Activated CD8-positive, alpha-beta memory T cell treated with anti-CD3 and anti-CD28 coated beads, Interleukin-2, amount 10 ng/mL, durations not matched to agents 7 days and 5 days (primary cell): Measurements from ENCODE around the gene CRYL1. TPM values are rescaled to one million over a fixed set of nuclear protein-coding genes. Genes with fewer than 3 reads are reported as not detected.
A peak's percentile ranks its signal among the peaks of the same experiment; 100 is the strongest.

Experiments used
- ATAC-seq: fragments of 150-1000 bp; cut with Tn5 transposase; one replicate; pipeline ENCODE4 v1.10.0; 2021; ENCODE audit warnings: moderate library complexity
- CTCF ChIA-PET: fragments of 350-600 bp; sonication (Branson Sonifier 250); formaldehyde crosslinking; loops from one replicate; lab custom pipeline; 2021; ENCODE audit warnings: antibody characterized with exemption; lab: Charles Lee
- DNase-seq: peaks from one replicate; pipeline ENCODE4 v3.0.0-alpha.2; 2020
- H3K27ac Mint-ChIP-seq: one replicate; pipeline ENCODE4 v1.8.0; 2021; ENCODE audit warnings: mild to moderate bottlenecking, mixed read lengths
- H3K27me3 Mint-ChIP-seq: one replicate; pipeline ENCODE4 v1.8.0; 2021; ENCODE audit warnings: mixed read lengths
- H3K36me3 Mint-ChIP-seq: one replicate; pipeline ENCODE4 v1.8.0; 2021; ENCODE audit warnings: mild to moderate bottlenecking, mixed read lengths
- H3K4me1 Mint-ChIP-seq: one replicate; pipeline ENCODE4 v1.8.0; 2021; ENCODE audit warnings: mixed read lengths
- H3K4me3 Mint-ChIP-seq: one replicate; pipeline ENCODE4 v1.8.0; 2021; ENCODE audit warnings: mild to moderate bottlenecking, moderate library complexity, mixed read lengths
- H3K9me3 Mint-ChIP-seq: one replicate; pipeline ENCODE4 v1.8.0; 2022; ENCODE audit warnings: low read depth, mixed read lengths
- total RNA-seq, 2 experiments: library from RNA; stranded (reverse); gene quantifications; one replicate each; pipeline ENCODE4 v1.2.3, GENCODE V29; 2021

The CRYL1 gene
- total RNA-seq, 2 experiments from 2014 or later: 11.3 to 13.1 TPM

- Mint-ChIP-seq H3K36me3 (peaks cover 4% of the 10 kb centered on the region), H3K27me3 (no peaks in the 10 kb centered on the region), H3K4me3 (no peak overlapping the region), H3K27ac (no peak overlapping the region), H3K9me3 (peaks cover 3% of the 10 kb centered on the region), H3K4me1 (peaks cover 28% of the 10 kb centered on the region)
- ATAC-seq (no peak), DNase-seq (no peak)
- CTCF ChIA-PET: interaction anchor here (1.2 to 1.4 kb wide), 2 partner anchors 10 to 22 kb away, joined by 3 read pairs; no protein-coding TSS in a partner anchor
These were observed 124.1 kb downstream of the CRYL1 start for GRCh38 chr13:20401531-20401930.

DNA sequence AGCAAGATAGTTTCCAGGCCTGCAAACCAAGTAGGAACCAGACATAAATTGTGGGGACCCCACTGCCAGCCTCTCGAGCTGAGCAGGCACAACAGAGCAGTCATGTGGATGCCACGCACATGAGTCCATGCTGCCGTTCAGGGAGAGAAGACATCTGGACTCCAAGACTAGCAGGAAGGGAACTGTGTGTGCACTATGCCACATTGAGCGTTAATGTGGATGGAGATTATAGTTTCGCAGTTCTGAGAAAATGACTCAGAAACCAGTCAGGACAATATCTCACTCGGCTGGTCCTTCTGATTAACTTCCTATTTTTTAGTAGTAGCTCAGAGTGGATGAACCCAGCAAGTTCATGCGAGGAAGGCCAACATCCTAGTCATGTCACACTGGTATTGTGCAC is 124.9 kb downstream of the CRYL1 start:
- no peak overlapping the region for H3K4me3 Mint-ChIP-seq
- H3K36me3 Mint-ChIP-seq: peaks cover 6% of the 10 kb centered on the region
- H3K4me1 Mint-ChIP-seq: peaks cover 26% of the 10 kb centered on the region

GRCh38 chr13:20399961-20400360 is 125.7 kb downstream of the CRYL1 start:
- H3K27ac Mint-ChIP-seq: no peak overlapping the region
- ATAC-seq (no peak), DNase-seq (no peak)
- H3K9me3 Mint-ChIP-seq: peaks cover 4% of the 10 kb centered on the region
- no peaks in the 10 kb centered on the region for H3K27me3 Mint-ChIP-seq
- CTCF ChIA-PET: no interaction called here
- H3K4me3 Mint-ChIP-seq: no peak overlapping the region
- H3K36me3 Mint-ChIP-seq: peaks cover 6% of the 10 kb centered on the region
- peaks cover 26% of the 10 kb centered on the region for H3K4me1 Mint-ChIP-seq

More for the DNA sequence above, 124.9 kb downstream of the CRYL1 start:
- H3K27ac Mint-ChIP-seq: no peak overlapping the region
- no peaks in the 10 kb centered on the region for H3K27me3 Mint-ChIP-seq
- CTCF ChIA-PET: no interaction called here
- ATAC-seq (no peak), DNase-seq (no peak)
- H3K9me3 Mint-ChIP-seq: peaks cover 4% of the 10 kb centered on the region

DNA sequence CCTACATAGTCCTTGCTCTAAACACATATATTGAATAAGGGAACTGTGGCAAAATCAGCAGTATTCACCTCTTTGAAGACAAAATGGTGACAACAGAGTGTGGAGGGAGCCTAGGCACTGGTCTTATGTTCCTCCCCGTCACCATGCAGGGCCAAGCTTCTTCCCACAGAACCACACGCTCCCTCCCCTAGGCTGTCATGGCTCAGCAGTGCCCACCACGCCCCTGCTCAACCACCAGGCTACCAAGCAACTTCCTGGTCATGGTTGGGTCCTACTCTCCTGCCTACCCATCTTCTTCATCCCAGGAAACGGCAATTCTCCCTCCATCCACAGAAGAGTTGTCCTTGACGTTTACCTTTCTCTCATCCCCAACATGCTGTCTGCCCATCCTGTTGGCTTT is 126.1 kb downstream of the CRYL1 start:
- H3K4me1 Mint-ChIP-seq: peaks cover 26% of the 10 kb centered on the region
- H3K27me3 Mint-ChIP-seq: no peaks in the 10 kb centered on the region
- peaks cover 4% of the 10 kb centered on the region for H3K9me3 Mint-ChIP-seq
- peaks cover 6% of the 10 kb centered on the region for H3K36me3 Mint-ChIP-seq
- H3K27ac Mint-ChIP-seq: no peak overlapping the region
- ATAC-seq: no peak
- H3K4me3 Mint-ChIP-seq: no peak overlapping the region
- DNase-seq: no peak
- CTCF ChIA-PET: no interaction called here

DNA sequence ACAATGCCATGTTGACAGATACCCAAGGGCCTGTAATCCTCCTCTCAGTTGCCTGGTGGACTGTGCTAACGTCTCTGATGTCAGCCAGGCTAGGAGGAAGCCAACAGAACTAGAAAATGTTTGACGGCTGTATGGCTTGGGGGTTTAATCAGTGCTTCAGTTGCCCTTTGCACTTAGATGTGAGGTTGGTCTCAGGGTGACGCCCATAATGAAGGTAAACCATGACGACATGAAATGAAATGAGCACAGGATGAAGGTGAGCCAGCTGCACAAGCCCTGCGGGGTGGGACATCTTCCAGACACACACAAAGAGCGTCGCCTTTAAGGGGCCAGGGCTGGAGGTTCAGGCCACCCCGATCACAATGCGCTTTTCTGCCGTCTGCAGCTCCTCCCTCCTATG is 127.2 kb downstream of the CRYL1 start:
- Mint-ChIP-seq H3K9me3 (peaks cover 4% of the 10 kb centered on the region), H3K27ac (no peak overlapping the region), H3K36me3 (peaks cover 6% of the 10 kb centered on the region), H3K4me3 (no peak overlapping the region), H3K27me3 (no peaks in the 10 kb centered on the region), H3K4me1 (peaks cover 26% of the 10 kb centered on the region)
- CTCF ChIA-PET: no interaction called here
- DNase-seq: no peak
- no peak for ATAC-seq

DNA sequence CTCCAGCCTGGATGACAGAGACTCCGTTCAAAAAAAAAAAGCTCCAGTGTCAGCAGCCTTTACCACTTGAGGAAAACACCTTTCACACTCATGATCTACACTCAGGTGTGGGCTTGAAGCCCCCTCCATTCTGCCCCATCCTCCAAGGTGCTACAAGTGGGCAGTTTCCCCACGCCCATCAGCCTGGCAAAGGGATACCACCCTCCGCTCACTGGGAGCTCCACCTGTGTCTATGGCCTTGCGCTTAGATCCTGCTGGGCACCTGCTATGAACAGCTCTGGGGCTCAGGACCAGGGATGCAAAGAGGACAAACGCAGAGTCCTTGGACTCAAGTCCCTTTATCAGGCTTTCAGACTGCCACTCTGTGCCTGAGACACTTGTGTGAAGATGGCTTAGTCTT is 127.8 kb downstream of the CRYL1 start:
- Mint-ChIP-seq H3K36me3 (peaks cover 6% of the 10 kb centered on the region), H3K27ac (no peak overlapping the region), H3K27me3 (no peaks in the 10 kb centered on the region), H3K9me3 (peaks cover 4% of the 10 kb centered on the region), H3K4me1 (peaks cover 23% of the 10 kb centered on the region), H3K4me3 (no peak overlapping the region)
- CTCF ChIA-PET: no interaction called here
- no peak for ATAC-seq
- no peak for DNase-seq

DNA sequence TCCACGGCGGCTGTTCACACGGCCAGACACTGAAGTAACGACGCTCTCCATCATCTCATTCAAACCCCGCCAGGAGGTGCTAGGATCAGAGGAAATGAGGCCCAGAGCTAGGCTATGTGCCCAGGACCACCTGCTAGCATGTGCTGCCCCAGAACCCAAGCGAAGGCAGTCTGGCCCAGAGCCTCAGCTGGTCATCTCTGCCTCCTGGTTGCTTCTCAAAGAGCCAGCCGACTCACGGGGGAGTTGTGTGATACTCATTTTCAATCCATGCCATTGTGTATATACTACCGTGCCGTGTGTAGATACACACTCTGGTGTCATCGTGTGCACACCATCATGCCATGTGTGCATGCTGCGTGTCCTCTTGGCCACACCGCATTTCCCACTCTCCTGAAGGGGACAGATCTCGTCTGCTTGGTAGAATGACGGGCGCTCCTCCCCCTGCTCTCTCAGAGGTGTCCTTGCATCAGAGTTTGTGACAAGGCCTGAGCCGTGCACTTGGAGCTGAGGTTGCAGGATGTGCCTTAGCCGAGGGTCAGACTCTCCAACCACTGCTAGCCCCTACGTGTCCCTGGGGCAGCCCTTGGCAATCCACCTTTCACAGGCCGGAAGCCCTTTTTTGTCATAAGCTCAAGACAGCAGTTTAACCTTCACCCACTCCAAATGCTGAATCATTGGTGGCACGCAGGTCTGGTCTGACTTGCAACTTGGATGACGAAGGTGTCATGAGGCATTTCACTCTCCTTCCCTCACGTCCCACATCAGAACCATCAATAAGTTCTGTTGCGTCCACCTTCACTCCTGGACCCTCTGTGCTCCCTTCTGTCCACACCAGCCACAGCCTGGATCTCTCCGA is 130.4 kb downstream of the CRYL1 start:
- peaks cover 5% of the 10 kb centered on the region for H3K36me3 Mint-ChIP-seq
- DNase-seq: no peak
- H3K27me3 Mint-ChIP-seq: no peaks in the 10 kb centered on the region
- no peak for ATAC-seq
- H3K27ac Mint-ChIP-seq: no peak overlapping the region
- H3K4me1 Mint-ChIP-seq: peaks cover under 1% of the 10 kb centered on the region
- H3K4me3 Mint-ChIP-seq: no peak overlapping the region
- CTCF ChIA-PET: no interaction called here
- H3K9me3 Mint-ChIP-seq: peaks cover 4% of the 10 kb centered on the region

- no peak overlapping the region for H3K4me3 Mint-ChIP-seq
- H3K4me1 Mint-ChIP-seq: no peaks in the 10 kb centered on the region
- DNase-seq: no peak
- no peak for ATAC-seq
- H3K27ac Mint-ChIP-seq: no peak overlapping the region
- no peaks in the 10 kb centered on the region for H3K27me3 Mint-ChIP-seq
- peaks cover 5% of the 10 kb centered on the region for H3K36me3 Mint-ChIP-seq
- CTCF ChIA-PET: no interaction called here
- H3K9me3 Mint-ChIP-seq: peaks cover 4% of the 10 kb centered on the region
These were observed 131.2 kb downstream of the CRYL1 start for GRCh38 chr13:20394506-20394905.

DNA sequence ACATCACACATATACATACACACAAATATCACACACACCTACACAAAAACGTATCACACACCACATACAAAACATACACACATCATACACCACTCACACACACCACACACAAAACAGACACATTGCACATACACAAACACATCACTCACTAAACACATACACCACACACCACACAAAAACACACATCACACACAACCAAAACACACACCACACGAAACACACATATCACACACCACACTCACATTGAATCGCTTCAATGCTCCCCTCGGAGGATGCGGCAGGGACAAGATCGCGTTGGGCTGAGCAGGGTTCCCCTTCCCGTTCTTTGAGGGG is 131.5 kb downstream of the CRYL1 start:
- Mint-ChIP-seq H3K4me1 (no peaks in the 10 kb centered on the region), H3K4me3 (no peak overlapping the region), H3K9me3 (peaks cover 4% of the 10 kb centered on the region), H3K27ac (no peak overlapping the region), H3K36me3 (peaks cover 5% of the 10 kb centered on the region), H3K27me3 (no peaks in the 10 kb centered on the region)
- CTCF ChIA-PET: no interaction called here
- no peak for DNase-seq
- ATAC-seq: no peak

DNA sequence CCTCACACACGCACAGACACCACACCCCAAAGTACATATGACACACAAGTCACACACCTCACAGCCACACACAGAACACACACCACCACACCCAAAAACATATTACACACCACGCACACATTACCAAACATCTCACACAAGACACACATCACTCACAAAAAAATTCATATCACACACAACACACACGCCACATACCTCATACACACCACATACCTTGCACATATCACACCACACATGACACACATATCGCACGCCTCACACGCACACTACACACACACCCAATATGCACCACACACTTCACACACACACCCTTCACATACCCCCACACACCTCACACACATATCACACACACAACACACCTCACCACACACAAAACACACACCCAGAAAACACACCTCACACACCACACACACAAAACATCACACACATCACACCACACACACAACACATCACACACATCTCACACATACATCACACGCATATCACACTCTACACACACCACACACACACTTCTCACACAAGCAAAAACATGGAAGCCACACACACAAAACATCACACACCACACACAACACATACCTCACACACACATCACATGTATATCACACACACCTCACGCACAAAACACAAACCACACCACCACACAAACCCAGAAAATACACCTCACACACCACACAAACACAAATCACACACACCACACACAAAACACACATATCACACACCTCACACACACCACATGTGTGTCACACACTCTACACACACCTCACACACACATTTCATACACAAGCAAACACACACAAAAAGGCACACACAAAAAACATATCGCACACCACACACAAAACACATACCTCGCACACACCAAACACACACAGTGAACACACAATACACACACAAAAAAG is 132.1 kb downstream of the CRYL1 start:
- DNase-seq: no peak
- no peaks in the 10 kb centered on the region for H3K27me3 Mint-ChIP-seq
- ATAC-seq: no peak
- H3K36me3 Mint-ChIP-seq: peaks cover 5% of the 10 kb centered on the region
- CTCF ChIA-PET: no interaction called here
- H3K27ac Mint-ChIP-seq: no peak overlapping the region
- peaks cover 2% of the 10 kb centered on the region for H3K4me1 Mint-ChIP-seq
- H3K4me3 Mint-ChIP-seq: no peak overlapping the region
- peaks cover 4% of the 10 kb centered on the region for H3K9me3 Mint-ChIP-seq

GRCh38 chr13:20392530-20392929 is 133.1 kb downstream of the CRYL1 start:
- ATAC-seq (no peak), DNase-seq (no peak)
- no peak overlapping the region for H3K27ac Mint-ChIP-seq
- peaks cover 12% of the 10 kb centered on the region for H3K4me1 Mint-ChIP-seq
- no peak overlapping the region for H3K4me3 Mint-ChIP-seq
- CTCF ChIA-PET: no interaction called here
- H3K9me3 Mint-ChIP-seq: peaks cover 4% of the 10 kb centered on the region
- H3K36me3 Mint-ChIP-seq: peaks cover 5% of the 10 kb centered on the region
- H3K27me3 Mint-ChIP-seq: no peaks in the 10 kb centered on the region

GRCh38 chr13:20391597-20392452 is 133.8 kb downstream of the CRYL1 start:
- Mint-ChIP-seq H3K4me1 (peaks cover 15% of the 10 kb centered on the region), H3K27me3 (no peaks in the 10 kb centered on the region), H3K4me3 (no peak overlapping the region), H3K9me3 (peaks cover 3% of the 10 kb centered on the region), H3K27ac (no peak overlapping the region), H3K36me3 (peaks cover 5% of the 10 kb centered on the region)
- CTCF ChIA-PET: no interaction called here
- ATAC-seq (peak; percentile 43), DNase-seq (no peak)

- CTCF ChIA-PET: no interaction called here
- Mint-ChIP-seq H3K27ac (no peak overlapping the region), H3K27me3 (no peaks in the 10 kb centered on the region), H3K9me3 (peaks cover 2% of the 10 kb centered on the region), H3K4me3 (no peak overlapping the region), H3K36me3 (no peaks in the 10 kb centered on the region), H3K4me1 (peaks cover 15% of the 10 kb centered on the region)
- ATAC-seq (no peak), DNase-seq (no peak)
These were observed 135.0 kb downstream of the CRYL1 start for GRCh38 chr13:20390526-20391175.
